Measurements from ENCODE around the gene PTPRH.

DNA sequence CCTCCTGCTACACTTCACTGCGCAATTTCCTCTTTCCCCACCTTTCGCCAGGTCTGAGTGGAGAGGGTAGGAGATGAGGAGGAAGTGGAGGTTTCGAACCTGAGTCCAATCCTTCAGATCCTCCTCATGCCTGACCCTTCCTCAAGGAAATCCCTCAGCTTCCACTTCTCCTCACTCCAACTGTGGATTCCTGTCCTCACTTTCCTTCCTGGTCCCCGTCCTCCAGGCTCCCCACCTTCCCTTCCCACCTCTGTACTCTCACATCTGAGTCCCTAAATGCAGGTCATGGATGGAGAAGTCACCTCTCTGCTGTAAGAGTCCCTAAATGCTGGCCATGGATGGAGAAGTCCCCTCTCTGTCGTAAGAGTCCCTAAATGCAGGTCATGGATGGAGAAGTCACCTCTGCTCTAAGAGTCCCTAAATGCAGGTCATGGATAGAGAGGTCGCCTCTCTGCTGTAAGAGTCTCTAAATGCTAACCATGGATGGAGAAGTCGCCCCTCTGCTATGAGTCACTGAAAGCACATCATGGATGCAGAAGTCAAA, 16.2 kb upstream of the PTPRH start:
- TF ChIP-seq, protein P1, sequence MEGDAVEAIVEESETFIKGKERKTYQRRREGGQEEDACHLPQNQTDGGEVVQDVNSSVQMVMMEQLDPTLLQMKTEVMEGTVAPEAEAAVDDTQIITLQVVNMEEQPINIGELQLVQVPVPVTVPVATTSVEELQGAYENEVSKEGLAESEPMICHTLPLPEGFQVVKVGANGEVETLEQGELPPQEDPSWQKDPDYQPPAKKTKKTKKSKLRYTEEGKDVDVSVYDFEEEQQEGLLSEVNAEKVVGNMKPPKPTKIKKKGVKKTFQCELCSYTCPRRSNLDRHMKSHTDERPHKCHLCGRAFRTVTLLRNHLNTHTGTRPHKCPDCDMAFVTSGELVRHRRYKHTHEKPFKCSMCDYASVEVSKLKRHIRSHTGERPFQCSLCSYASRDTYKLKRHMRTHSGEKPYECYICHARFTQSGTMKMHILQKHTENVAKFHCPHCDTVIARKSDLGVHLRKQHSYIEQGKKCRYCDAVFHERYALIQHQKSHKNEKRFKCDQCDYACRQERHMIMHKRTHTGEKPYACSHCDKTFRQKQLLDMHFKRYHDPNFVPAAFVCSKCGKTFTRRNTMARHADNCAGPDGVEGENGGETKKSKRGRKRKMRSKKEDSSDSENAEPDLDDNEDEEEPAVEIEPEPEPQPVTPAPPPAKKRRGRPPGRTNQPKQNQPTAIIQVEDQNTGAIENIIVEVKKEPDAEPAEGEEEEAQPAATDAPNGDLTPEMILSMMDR (IDR thresholded peaks at IDR 0.05) = no peak
- TF ChIP-seq POLR2A (IDR thresholded peaks at IDR 0.05) = no peak

Data from lower leg skin (tissue), 3 donors.